Activated CD4-positive, CD25-positive, alpha-beta regulatory T cell treated with anti-CD3 and anti-CD28 coated beads, Interleukin-2, amount 50 U/mL, for 72 hours (primary cell): ENCODE measurements around the gene ATP6V0E2.
"Not testable (repeated sequence)": the region's sequence is repeated elsewhere in the genome, so short reads cannot be mapped to it uniquely, and the experiment has no call there.

Source experiments
- DNase-seq: peaks from one replicate; pipeline ENCODE4 v3.0.0; 2021

Gene ATP6V0E2

DNA sequence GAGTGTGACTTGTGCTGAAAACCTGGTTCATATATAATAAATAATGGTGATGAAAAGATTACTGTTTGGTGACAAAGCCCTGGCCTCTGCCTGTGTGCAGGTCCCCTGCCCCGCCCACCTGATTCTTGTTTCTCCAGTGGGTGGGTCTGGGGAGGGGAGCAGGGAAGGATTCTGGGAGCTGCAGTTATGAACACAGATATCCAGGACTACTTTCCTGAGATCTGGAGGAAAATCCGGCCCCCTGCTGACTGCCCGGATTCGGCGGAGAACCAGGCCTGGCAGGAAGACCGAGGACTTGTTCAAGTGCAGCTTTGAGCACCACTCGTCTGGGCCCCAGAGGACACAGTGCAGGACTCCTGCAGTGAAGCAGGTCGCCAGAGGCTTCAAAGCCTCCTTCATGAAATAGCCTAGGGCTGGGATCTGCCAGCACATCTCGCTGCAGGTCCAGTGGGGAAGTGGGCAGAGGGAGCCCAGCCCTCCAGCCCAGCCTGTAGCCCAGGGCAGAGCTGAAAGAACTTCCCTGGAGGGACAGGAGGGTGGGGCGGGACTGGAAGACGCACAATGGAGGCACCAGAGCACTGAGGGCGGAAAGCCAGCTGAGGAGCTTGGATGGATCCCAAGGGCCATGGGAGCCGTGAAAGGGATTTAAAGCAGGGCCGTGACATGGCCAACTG is 7.0 kb downstream of the ATP6V0E2 start:
- DNase-seq: no peak

DNA sequence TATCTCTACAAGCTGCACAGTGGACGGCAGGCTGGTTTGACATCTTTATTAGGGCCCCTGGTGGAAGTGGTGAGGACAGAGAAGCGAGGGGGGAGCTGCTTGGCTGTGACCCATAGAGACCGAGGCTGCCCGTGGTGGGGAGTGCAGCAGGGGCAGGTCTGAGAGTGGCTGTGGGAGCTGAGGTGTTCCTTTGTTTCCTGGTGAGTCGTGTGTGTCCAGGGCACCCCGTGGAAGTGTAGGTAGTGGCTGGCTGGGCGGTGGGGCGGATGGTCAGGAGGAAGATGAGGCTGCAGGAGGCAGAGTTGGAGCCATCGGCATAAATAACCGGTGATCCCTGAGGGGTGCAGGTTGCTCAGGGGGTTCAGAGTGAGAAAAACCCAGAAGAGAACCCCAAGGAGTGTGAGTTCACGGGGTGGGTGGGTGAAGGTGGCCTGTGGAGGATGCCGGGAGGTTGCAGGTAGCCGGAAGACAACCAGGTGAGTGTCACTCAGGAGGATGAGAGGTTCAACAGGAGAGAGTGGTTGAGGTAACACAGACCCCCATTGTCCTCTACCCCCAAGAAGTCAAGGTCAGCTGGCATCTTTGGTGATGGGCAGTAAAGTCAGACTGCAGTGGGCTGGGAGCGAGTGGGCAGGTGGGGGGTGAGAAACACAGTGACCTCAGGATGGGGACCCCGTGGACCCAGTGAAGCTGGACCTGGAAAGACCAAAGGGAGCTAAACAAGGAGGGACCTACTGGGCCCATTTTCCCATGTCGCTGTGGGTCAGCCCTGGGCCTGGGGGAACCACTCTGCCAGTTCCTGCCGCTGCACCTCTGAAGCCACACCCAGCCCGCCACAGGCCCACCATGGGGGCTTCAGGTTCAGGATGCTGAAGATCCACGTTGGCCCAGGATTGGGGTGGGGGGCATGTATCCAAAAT is 7.8 kb downstream of the ATP6V0E2 start:
- DNase-seq: no peak

DNA sequence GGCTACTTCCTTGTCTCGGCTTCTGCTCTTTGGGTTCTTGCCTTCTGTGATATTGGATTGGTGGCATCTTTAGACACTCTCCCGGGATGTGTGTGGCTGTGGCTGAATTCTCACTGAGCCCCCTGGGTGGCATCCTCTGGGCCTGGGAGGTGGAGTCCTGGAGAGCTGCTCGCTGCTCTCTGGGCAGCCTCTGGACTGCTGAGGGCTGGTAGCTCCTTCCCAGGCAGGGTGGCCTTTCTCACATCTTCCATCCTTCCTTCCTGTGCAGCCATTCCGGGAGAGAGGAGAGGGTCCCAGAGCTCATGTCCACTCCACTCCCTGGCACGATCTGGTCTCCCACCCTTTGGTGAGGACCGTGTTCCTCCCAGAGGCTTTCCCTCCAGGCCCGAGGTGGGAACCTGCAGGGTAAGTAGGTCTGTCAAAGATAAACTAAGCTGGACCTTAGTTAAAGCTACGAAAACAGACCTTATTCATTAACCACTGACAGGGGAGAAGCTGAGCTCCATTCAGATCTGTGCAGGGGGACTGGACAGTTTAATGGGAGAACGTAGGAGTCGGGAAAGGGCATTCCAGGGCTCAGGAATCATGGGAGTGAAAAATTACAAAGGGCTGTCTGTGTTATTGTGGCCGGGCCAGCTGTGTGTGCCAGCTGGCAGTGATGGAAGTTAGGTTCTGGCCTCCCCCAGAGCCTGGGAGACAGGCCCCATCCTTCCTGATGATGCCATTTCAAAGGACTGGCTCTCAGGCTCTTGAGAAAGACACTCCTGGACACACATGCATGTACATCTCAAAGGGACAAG is 8.7 kb downstream of the ATP6V0E2 start:
- DNase-seq: no peak

DNA sequence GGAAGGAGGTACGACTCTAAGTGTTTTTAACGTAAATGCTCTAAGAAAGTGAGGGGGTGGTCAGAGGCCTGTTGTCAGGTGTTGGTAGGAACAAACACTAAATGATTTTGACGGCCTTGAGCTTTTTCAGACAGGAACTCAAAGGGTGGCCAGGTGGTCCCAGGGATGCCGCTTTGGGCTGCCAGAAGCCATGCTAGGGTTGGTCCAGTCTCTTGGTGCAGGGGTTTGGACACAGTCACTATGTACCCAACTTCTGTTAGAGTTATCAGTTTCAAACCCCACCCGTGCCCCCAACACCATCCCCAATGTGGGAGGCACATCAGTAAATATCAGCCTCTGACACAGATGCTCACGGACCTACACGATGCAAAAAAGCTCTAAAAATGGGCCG is 9.3 kb downstream of the ATP6V0E2 start:
- DNase-seq: no peak

DNA sequence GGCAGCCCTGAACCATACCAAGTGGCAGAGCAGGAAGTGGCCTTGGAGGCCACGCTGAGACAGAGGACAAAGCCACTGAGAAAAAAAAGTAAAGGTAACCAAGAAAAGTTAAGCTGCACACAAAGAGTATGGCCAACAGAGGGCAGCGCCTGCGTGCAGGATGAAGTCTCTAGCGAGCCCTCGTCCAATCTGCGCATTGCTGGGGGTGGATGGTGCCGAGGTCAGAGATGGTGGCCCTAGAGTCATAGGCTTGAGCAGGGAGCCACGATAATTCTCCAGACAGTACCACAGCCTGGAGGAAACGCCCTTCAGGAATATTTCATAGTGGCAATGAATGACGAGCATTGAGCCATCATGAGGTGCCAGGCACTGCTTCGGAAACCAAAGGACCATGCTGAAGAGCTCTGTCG is 9.7 kb downstream of the ATP6V0E2 start:
- DNase-seq: no peak

DNA sequence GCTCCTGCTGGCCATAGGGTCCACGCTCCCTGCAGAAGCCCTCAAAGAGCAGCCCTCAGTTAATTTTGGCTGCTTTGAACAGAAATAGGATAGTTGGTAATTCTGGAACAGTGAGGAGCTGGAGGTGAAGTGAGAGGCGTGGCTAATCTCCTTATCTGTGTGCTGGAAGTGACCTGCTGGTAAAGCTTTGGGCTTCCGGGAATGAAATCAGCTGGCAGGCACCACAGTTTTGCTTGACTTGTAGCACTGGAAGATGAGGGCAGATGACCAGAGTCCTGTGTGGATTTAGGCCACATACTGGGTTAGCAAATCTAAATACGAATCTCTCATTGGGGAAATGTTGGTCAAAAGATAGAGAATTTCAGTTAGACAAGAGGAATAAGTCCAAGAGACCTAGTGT is 10.2 kb downstream of the ATP6V0E2 start:
- no peak for DNase-seq

DNA sequence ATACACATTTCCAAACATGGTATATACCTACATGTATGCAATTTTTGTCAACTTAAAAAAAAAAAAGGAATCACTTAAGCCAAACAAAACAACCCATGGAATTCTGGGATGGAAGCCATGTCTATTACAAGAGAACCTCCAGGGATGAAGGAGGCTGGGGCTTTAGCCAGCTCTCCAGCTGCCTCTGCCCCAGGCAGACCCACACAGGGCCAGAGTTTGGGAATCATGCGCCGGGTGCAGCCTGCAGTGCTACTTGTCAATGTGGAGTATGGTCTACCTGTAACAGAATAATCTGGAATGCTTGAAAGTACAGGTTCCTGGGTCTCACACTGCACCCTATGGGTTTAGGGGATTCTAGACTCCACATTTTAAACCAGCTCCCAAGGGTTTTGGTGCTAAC is 10.8 kb downstream of the ATP6V0E2 start:
- DNase-seq: no peak

DNA sequence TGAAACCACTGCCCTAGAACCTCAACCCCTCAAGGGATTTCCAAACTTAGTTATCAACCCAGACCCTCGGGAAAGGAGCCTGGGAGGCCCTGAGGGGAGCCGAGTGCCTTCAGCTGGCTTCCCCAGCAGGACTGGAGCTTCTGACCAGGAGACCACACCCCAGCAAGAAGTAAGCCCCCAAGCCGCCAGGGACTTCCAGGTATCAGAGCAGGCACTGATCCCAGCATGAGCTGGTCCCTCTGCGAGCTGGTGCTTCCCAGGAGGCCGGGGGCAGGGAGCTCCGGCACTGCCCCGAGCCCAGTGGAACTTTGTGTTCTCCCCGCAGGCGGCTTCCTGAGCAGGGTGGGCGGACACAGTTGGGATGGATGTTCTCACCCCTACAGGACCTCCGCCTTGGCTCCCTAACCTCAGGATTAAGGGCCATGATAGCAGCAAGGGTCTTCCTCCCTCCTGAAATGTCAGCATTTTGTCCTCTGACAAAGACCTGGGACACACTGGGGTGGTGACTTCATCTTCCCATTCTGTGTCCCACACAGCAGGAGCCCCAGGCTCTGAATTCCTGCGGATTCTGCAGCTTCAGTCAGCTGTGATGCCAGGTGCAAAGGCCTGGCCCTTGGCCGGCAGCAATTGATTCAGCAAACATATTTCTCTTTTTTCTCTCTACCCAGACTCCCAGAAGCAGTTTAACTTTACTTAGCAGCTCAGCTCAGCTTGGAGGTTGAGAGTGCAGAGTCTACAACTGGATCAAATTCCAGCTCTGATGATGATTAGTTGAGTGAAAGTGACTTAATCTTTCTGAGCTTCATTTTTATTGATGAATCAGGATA is 11.6 kb downstream of the ATP6V0E2 start:
- DNase-seq: no peak

DNA sequence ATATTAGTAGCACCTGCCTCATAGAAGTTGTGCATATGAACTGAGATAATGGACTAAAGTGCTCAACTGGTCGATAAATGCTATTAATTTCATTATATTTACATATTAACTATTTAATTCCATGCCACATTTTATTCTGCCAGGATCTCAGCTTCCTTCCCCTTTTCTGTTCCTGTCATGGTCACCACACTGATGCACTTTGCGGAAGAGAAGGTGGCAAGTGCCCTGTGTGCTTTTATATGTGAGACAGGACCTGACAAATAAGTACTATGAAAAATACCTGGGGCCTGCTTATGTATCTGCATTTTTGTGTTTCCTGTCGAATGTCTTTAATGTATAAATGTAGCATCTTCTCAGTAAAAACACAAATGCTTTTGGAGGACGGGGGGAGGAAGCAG is 12.2 kb downstream of the ATP6V0E2 start:
- DNase-seq: no peak

DNA sequence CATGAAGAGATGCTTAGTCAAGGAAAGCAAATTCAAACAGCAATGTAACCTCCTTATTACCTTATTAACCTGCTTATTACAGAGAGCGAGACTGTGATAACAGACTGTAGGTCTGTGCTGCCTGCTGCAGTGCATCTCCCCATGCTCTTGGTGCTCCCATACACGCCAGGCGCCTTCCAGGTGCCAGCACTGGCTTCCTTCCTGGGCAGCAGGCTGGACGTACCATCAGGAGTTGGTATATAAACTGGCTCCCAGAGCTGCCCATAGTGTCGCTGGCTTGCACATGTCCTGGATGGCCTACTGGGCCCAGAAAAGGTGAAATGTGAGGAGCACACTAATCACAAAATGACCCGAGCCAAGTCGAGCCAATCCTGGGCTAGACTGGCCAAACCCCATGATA is 13.5 kb downstream of the ATP6V0E2 start:
- no peak for DNase-seq

DNA sequence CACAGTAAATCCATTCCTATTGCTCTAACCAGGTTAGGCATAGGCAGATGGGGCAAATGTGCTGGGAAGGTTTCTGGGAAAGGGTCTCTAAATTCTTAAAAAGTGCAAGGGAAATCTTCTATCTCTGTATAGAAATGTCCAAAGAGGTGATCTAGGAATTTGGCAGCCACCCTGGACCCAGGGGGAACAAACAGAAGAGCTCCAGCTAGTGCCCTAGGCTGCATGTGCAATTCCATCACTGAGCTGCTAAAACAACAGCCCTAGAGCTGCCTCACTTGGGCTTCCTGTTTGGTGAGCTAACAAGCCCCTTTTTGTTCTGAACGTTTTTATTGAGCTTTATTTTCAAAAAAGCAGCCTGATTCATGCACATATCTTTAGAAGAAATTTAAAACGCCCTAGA is 16.9 kb downstream of the ATP6V0E2 start:
- DNase-seq: not testable (repeated sequence)

DNA sequence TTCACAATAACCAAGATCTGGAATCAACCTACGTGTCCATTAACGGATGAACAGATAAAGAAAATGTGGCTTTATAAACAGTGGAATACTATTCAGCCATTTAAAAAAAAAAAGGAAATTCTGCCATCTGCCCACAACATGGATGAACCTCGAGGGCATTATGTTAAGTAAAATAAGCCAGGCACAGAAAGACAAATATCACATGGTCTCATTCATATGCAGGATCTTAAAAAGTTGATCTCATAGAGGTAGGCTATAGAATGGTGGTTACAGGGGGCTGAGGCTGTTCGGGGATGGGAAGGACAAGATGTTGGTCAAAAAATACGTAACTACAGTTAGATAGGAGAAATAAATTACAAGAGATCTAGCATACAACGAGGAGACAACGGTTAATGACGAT is 21.2 kb downstream of the ATP6V0E2 start:
- not testable (repeated sequence) for DNase-seq

DNA sequence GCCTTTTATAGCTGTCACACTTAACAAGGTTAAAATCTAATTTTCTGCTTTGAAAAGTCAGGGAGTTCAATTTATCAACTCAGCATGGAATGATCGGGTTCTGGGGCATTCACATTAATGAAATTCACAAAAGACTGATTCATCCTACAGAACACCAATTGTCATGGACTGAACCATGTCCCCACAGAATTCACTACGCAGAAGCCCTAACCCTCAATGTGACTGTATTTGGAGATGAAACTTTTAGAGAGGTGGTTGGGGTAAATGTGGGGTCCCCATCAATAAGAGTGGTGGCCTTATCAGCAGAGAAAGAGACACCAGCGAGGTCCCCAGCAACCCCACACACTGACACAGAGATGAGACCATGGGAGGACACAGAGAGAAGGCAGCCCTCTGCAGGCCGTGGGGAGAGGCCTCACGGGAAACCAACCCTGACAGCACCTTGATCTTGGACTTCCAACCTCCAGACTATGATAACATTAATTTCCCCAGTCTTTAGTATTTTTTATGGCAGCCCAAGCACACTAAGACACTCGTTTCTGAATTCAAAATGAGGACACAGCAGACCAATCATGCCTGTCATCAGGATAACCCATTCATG is 34.1 kb downstream of the ATP6V0E2 start:
- DNase-seq: not testable (repeated sequence)

DNA sequence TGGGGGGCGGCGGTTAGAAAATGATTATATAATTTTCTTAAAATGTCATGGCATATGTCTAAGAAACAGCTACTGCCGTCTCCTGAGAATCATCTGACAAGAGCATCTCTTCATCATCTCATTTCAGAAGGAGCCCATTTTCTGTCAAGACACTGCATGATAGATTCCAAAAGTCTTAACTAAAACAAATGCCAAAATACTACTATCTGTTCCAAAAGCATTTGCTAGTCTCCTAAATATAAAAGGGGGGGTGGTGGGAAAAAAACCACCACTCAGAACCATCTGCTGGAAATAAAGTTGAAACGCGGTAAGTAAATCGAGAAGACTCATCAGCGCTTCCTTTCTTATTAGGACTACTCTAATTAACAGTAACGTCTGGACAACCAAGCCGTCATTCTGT is 36.5 kb downstream of the ATP6V0E2 start:
- not testable (repeated sequence) for DNase-seq

DNA sequence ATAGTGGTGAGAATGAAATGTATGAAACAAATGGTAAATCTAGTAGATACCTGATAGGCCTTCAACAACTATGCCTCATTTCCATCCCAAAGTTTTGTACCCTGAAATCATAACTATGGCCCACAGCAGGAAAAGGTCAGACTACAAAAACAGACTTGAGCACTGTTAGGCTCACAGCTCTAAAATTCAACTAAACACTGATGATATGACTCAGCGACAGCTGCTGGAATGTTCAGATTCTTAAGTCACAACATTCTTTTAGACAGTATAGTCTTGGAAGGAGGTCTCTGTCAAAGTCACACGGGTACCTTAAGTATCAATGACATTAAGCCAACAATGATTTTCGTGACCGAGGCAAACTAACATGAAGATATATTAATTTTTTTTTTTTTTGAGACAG is 38.4 kb downstream of the ATP6V0E2 start:
- DNase-seq: not testable (repeated sequence)

DNA sequence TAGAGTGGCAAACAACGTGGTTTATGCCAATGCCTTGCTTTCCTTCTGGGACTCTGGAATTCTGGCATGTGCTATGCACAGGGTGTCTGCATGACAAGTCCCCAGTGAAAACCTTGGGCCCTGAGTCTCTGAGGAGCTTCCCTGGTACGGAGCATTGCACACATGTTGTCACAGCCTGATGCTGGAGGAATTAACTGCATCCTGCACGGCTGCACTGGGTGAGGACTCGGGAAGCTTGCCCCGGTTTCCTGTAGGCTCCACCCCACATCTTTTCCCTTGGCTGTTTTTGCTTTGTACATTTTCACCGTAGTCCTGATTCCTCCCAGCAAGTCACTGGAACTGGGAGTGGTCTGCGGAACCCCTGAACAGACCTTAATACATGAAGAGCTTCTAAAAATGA is 52.6 kb downstream of the ATP6V0E2 start:
- DNase-seq: not testable (repeated sequence)
